Peyer's patch (tissue), 4 donors: ENCODE measurements around the gene CCAR1. TPM values are rescaled to one million over a fixed set of nuclear protein-coding genes. Genes with fewer than 3 reads are reported as not detected.
"Not testable (repeated sequence)": the region's sequence is repeated elsewhere in the genome, so short reads cannot be mapped to it uniquely, and the experiment has no call there.

Source experiments
- DNase-seq, 3 donors: peaks; one replicate each; pipeline ENCODE4 v3.0.0-alpha.2; 2017 to 2019
- H3K27ac ChIP-seq, 4 donors: fragments of 200-600 bp; sonication (generic); one replicate each; pipeline ENCODE4 v1.5.1; 2016 to 2019
- H3K27me3 ChIP-seq, 2 donors: fragments of 200-600 bp; sonication (generic); one replicate each; pipeline ENCODE4 v1.5.1; 2019
- H3K36me3 ChIP-seq, 3 donors: fragments of 200-600 bp; sonication (generic); one replicate each; pipeline ENCODE4 v1.5.1; 2016 to 2019
- H3K4me1 ChIP-seq, 4 donors: fragments of 200-600 bp; sonication (generic); one replicate each; pipeline ENCODE4 v1.5.1; 2016 to 2019
- H3K4me3 ChIP-seq, 4 donors: fragments of 200-600 bp; sonication (generic); 1 replicate in 3 of 4; 2 replicates in 1 of 4; pipeline ENCODE4 v1.5.1; 2016 to 2019; ENCODE audit warnings: mild to moderate bottlenecking in 1 of 4
- H3K9me3 ChIP-seq, 4 donors: fragments of 200-600 bp; sonication (generic); one replicate each; pipeline ENCODE4 v1.5.1; 2016 to 2019; ENCODE audit warnings: mild to moderate bottlenecking in 1 of 4
- CTCF ChIP-seq, 6 experiments: fragments of 450-650 bp in 4 of 6; fragments of 200-600 bp in 2 of 6; sonication (generic) in 1 of 6; IDR thresholded peaks; one replicate each; pipeline ENCODE4 v1.5.1; 2017 to 2019; ENCODE audit warnings: antibody characterized with exemption in 6 of 6, mild to moderate bottlenecking in 3 of 6, moderate library complexity in 1 of 6
- POLR2A ChIP-seq, 2 donors: fragments of 450-650 bp; IDR thresholded peaks; one replicate each; pipeline ENCODE4 v1.5.1; 2017; ENCODE audit warnings: antibody characterized with exemption in 2 of 2, mild to moderate bottlenecking in 2 of 2, moderate library complexity in 2 of 2
- total RNA-seq, 4 donors: library from RNA; depleted of rRNA; stranded (reverse); fragments of >200 nt; gene quantifications; one replicate each; pipeline ENCODE4 v1.1.0, GENCODE V29; 2016

The CCAR1 gene
- total RNA-seq, 4 donors from 2014 or later, result 63.7 to 215 (median 88.5) TPM

GRCh38 chr10:68796605-68797004 lies 75.6 kb downstream of the CCAR1 start:
- no peak for DNase-seq

GRCh38 chr10:68800211-68800610 lies 79.2 kb downstream of the CCAR1 start:
- no peak for DNase-seq
- no peak overlapping the region for H3K27ac ChIP-seq
- TF ChIP-seq CTCF (IDR thresholded peaks at IDR 0.05) (no peak), POLR2A (IDR thresholded peaks at IDR 0.05) (no peak)
- no peaks in the 10 kb centered on the region for H3K9me3 ChIP-seq
- peaks cover 0 to 15% (median 0%) of the 10 kb centered on the region in 3 donors for H3K36me3 ChIP-seq
- H3K4me1 ChIP-seq, result no peaks in the 10 kb centered on the region
- no peak overlapping the region for H3K4me3 ChIP-seq
- no peaks in the 10 kb centered on the region for H3K27me3 ChIP-seq

More at GRCh38 chr10:68796605-68797004, 75.6 kb downstream of the CCAR1 start:
- Histone ChIP-seq H3K4me1 (no peaks in the 10 kb centered on the region), H3K4me3 (no peak overlapping the region), H3K36me3 (peaks cover 0 to 43% (median 0%) of the 10 kb centered on the region in 3 donors), H3K27ac (no peak overlapping the region), H3K9me3 (no peaks in the 10 kb centered on the region), H3K27me3 (no peaks in the 10 kb centered on the region)
- no peak for TF ChIP-seq POLR2A (IDR thresholded peaks at IDR 0.05)

- Histone ChIP-seq H3K27me3 (no peaks in the 10 kb centered on the region), H3K9me3 (no peaks in the 10 kb centered on the region), H3K4me1 (no peaks in the 10 kb centered on the region), H3K27ac (no peak overlapping the region), H3K4me3 (no peak overlapping the region), H3K36me3 (no peaks in the 10 kb centered on the region)
- TF ChIP-seq POLR2A (IDR thresholded peaks at IDR 0.05) (no peak), CTCF (IDR thresholded peaks at IDR 0.05) (no peak)
- DNase-seq, result no peak
Observed at GRCh38 chr10:68804692-68805091, 83.7 kb downstream of the CCAR1 start.

DNA sequence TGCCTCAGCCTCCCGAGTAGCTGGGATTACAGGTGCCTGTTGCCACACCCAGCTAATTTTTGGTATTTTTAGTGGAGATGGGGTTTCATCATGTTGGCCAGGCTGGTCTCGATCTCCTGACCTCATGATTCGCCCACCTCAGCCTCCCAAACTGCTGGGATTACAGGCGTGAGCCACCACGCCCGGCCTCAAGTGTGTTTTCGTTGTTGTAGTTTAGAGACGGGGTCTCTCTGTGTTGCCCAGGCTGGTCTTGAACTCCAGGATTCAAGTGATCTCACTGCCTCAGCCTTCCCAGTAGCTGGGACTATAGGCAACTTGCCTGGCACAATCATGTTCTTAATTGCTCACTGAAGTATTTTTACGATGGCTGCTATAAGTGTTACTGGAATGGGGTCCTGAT lies 89.8 kb downstream of the CCAR1 start:
- not testable (repeated sequence) for DNase-seq, H3K27me3 ChIP-seq, H3K36me3 ChIP-seq, H3K27ac ChIP-seq, H3K4me3 ChIP-seq, H3K4me1 ChIP-seq, H3K9me3 ChIP-seq

DNA sequence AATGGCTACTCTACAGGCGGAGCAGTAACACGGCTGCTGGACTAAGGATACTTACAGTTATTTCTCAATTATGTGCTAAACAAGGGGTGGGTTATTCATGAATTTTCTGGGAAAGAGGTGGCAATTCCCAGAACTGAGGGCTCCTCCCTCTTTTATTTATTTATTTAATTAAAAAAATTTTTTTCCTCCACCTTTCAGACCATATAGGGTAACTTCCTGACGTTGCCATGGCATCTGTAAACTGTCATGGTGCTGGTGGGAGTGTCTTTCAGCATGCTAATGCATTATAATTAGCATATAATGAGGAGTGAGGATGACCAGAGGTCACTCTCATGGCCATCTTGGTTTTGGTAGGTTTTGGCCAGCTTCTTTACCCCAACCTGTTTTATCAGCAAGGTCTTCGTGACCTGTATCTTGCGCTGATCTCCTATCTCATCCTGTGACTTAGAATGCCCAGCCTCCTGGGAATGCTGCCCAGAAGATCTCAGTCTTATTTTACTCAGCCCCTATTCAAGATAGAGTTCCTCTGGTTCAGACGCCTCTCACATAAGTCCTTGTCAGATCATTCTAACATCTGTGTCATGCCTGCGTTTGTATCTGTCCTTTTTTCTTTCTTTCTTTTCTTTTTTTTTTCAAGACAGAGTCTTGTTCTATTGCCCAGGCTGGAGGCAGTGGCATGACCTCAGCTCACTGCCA lies 90.4 kb downstream of the CCAR1 start:
- no peak for DNase-seq
- H3K4me1 ChIP-seq, result no peaks in the 10 kb centered on the region
- no peaks in the 10 kb centered on the region for H3K36me3 ChIP-seq
- no peaks in the 10 kb centered on the region for H3K9me3 ChIP-seq
- no peak for TF ChIP-seq CTCF (IDR thresholded peaks at IDR 0.05)
- no peak for TF ChIP-seq POLR2A (IDR thresholded peaks at IDR 0.05)
- no peaks in the 10 kb centered on the region for H3K27me3 ChIP-seq
- H3K27ac ChIP-seq, result no peak overlapping the region
- H3K4me3 ChIP-seq, result no peak overlapping the region

- Histone ChIP-seq H3K27me3 (no peaks in the 10 kb centered on the region), H3K27ac (no peak overlapping the region), H3K4me1 (no peaks in the 10 kb centered on the region), H3K36me3 (no peaks in the 10 kb centered on the region), H3K4me3 (no peak overlapping the region), H3K9me3 (no peaks in the 10 kb centered on the region)
- no peak for DNase-seq
- no peak for TF ChIP-seq POLR2A (IDR thresholded peaks at IDR 0.05)
- TF ChIP-seq CTCF (IDR thresholded peaks at IDR 0.05), result no peak
Observed at GRCh38 chr10:68812420-68812819, 91.4 kb downstream of the CCAR1 start.

- Histone ChIP-seq H3K36me3 (no peaks in the 10 kb centered on the region), H3K27me3 (no peaks in the 10 kb centered on the region), H3K27ac (no peak overlapping the region), H3K4me3 (no peak overlapping the region), H3K9me3 (no peaks in the 10 kb centered on the region), H3K4me1 (no peaks in the 10 kb centered on the region)
- DNase-seq, result no peak
- TF ChIP-seq CTCF (IDR thresholded peaks at IDR 0.05), result no peak
- no peak for TF ChIP-seq POLR2A (IDR thresholded peaks at IDR 0.05)
Observed at GRCh38 chr10:68813559-68813958, 92.5 kb downstream of the CCAR1 start.
